ENCODE measurements around the gene PLEKHJ1. TPM values are rescaled to one million over a fixed set of nuclear protein-coding genes. Genes with fewer than 3 reads are reported as not detected.

The PLEKHJ1 gene
- total RNA-seq, 1 donor from 2014 or later, result 51.2 TPM

GRCh38 chr19:2252055-2252796 lies 16.1 kb upstream of the PLEKHJ1 start:
- DNase-seq (ENCODE audit: low spot score), result no peak
- intact Hi-C loops (cut with DNase I), result no loop called here

GRCh38 chr19:2251106-2252054 lies 15.3 kb upstream of the PLEKHJ1 start:
- DNase-seq (ENCODE audit: low spot score), result no peak
- intact Hi-C loops (cut with DNase I), result no loop called here

GRCh38 chr19:2250766-2251105 lies 14.6 kb upstream of the PLEKHJ1 start:
- DNase-seq (ENCODE audit: low spot score), result no peak
- intact Hi-C loops (cut with DNase I), result no loop called here

- DNase-seq (ENCODE audit: low spot score), result no peak
- intact Hi-C loops (cut with DNase I), result no loop called here
Observed at GRCh38 chr19:2249880-2250765, 14.0 kb upstream of the PLEKHJ1 start.

GRCh38 chr19:2249010-2249866 lies 13.1 kb upstream of the PLEKHJ1 start, which contains the start of gene AMH:
Gene AMH (plus strand): TSS chr19:2249323. CDS start chr19:2249333, 10 bp downstream.
- intact Hi-C loops (cut with DNase I), result no loop called here

GRCh38 chr19:2248136-2249009 lies 12.2 kb upstream of the PLEKHJ1 start:
- no peak for DNase-seq (ENCODE audit: low spot score)
- intact Hi-C loops (cut with DNase I), result no loop called here

More at GRCh38 chr19:2249010-2249866, 13.1 kb upstream of the PLEKHJ1 start, which contains the start of gene AMH:
- DNase-seq (ENCODE audit: low spot score), result no peak

GRCh38 chr19:2247433-2248101 lies 11.4 kb upstream of the PLEKHJ1 start:
- intact Hi-C loops (cut with DNase I), result no loop called here
- no peak for DNase-seq (ENCODE audit: low spot score)

GRCh38 chr19:2246801-2247361 lies 10.8 kb upstream of the PLEKHJ1 start:
- intact Hi-C loops (cut with DNase I), result no loop called here
- no peak for DNase-seq (ENCODE audit: low spot score)

GRCh38 chr19:2246014-2246620 lies 10.0 kb upstream of the PLEKHJ1 start:
- DNase-seq (ENCODE audit: low spot score), result no peak
- intact Hi-C loops (cut with DNase I), result no loop called here

GRCh38 chr19:2245273-2245672 lies 9.1 kb upstream of the PLEKHJ1 start:
- no peak for DNase-seq (ENCODE audit: low spot score)
- intact Hi-C loops (cut with DNase I), result no loop called here

GRCh38 chr19:2244486-2244885 lies 8.4 kb upstream of the PLEKHJ1 start:
- intact Hi-C loops (cut with DNase I), result no loop called here

GRCh38 chr19:2244125-2244411 lies 7.9 kb upstream of the PLEKHJ1 start:
- intact Hi-C loops (cut with DNase I), result no loop called here
- DNase-seq (ENCODE audit: low spot score), result no peak

More at GRCh38 chr19:2244486-2244885, 8.4 kb upstream of the PLEKHJ1 start:
- no peak for DNase-seq (ENCODE audit: low spot score)

- intact Hi-C loops (cut with DNase I), result no loop called here
- no peak for DNase-seq (ENCODE audit: low spot score)
Observed at GRCh38 chr19:2243274-2244124, 7.4 kb upstream of the PLEKHJ1 start.

- no peak for DNase-seq (ENCODE audit: low spot score)
- intact Hi-C loops (cut with DNase I), result no loop called here
Observed at GRCh38 chr19:2242816-2243215, 6.7 kb upstream of the PLEKHJ1 start.

- intact Hi-C loops (cut with DNase I), result no loop called here
- no peak for DNase-seq (ENCODE audit: low spot score)
Observed at GRCh38 chr19:2242092-2242537, 6.0 kb upstream of the PLEKHJ1 start.
